HepG2 (cell line): ENCODE measurements around the gene WBP1. TPM values are rescaled to one million over a fixed set of nuclear protein-coding genes. Genes with fewer than 3 reads are reported as not detected.

ENCODE experiments used
- AGO2 ChIP-seq: fragments of 200-400 bp; formaldehyde crosslinking; optimal IDR thresholded peaks from 2 replicates; pipeline ENCODE3; 2017; ENCODE audit warnings: mild to moderate bottlenecking, low read depth, low read length, moderate library complexity
- CREB1 ChIP-seq, 2 experiments: fragments of 450-650 bp in 1 of 2; IDR thresholded peaks; 2 replicates each; pipeline ENCODE4 v1.6.1; 2016 to 2017; ENCODE audit warnings: control low read depth in 1 of 2, mild to moderate bottlenecking in 1 of 2, missing compliant biosample characterization in 1 of 2, missing genetic modification characterization in 1 of 2
- HNRNPUL1 ChIP-seq: fragments of 200-400 bp; formaldehyde crosslinking; IDR thresholded peaks from 2 replicates; pipeline ENCODE4 v1.6.1; 2017; ENCODE audit warnings: low read depth, mild to moderate bottlenecking, low read length, moderate library complexity
- KDM4B ChIP-seq: sonication (generic); formaldehyde crosslinking; IDR thresholded peaks from 2 replicates; pipeline ENCODE4 v1.4.0; 2020; ENCODE audit warnings: missing genetic modification reagents
- LRRFIP1 ChIP-seq: sonication (generic); formaldehyde crosslinking; conservative IDR thresholded peaks from 2 replicates; pipeline ENCODE4 v1.4.0; 2020; ENCODE audit warnings: missing genetic modification reagents
- MEIS2 ChIP-seq: sonication (generic); formaldehyde crosslinking; IDR thresholded peaks from 2 replicates; pipeline ENCODE4 v1.9.0; 2021; ENCODE audit warnings: mild to moderate bottlenecking, missing genetic modification reagents
- MNT ChIP-seq: fragments of 450-650 bp; IDR thresholded peaks from 2 replicates; pipeline ENCODE4 v1.6.1; 2016
- MXD4 ChIP-seq: IDR thresholded peaks from 2 replicates; pipeline ENCODE4 v1.6.1; 2016; ENCODE audit warnings: mild to moderate bottlenecking, missing biosample characterization, missing genetic modification reagents
- PLRG1 ChIP-seq: fragments of 450-650 bp; conservative IDR thresholded peaks from 2 replicates; pipeline ENCODE4 v1.6.1; 2016
- POLR2A ChIP-seq, 2 experiments: IDR thresholded peaks; 2 replicates each; pipeline ENCODE4 v1.6.1; 2011; ENCODE audit warnings: low read depth in 2 of 2, low read length in 2 of 2, mild to moderate bottlenecking in 1 of 2, moderate library complexity in 1 of 2; ENCODE audit not compliant: insufficient read depth in 1 of 2
- POLR2AphosphoS5 ChIP-seq: IDR thresholded peaks from 2 replicates; pipeline ENCODE4 v1.6.1; 2012; ENCODE audit warnings: low read depth, low read length
- RAD51 ChIP-seq: fragments of 450-650 bp; IDR thresholded peaks from 2 replicates; pipeline ENCODE4 v1.6.1; 2016; ENCODE audit warnings: borderline replicate concordance
- RBM22 ChIP-seq: fragments of 200-400 bp; formaldehyde crosslinking; optimal IDR thresholded peaks from 2 replicates; pipeline ENCODE3; 2017; ENCODE audit warnings: mild to moderate bottlenecking, low read length, moderate library complexity
- STAG1 ChIP-seq: sonication (generic); formaldehyde crosslinking; IDR thresholded peaks from 2 replicates; pipeline ENCODE4 v1.4.0; 2020; ENCODE audit warnings: missing genetic modification reagents
- SUZ12 ChIP-seq: fragments of 150-350 bp; IDR thresholded peaks from 2 replicates; pipeline ENCODE4 v1.6.1; 2014; ENCODE audit warnings: low read depth, low read length
- ZC3H4 ChIP-seq: sonication (generic); formaldehyde crosslinking; IDR thresholded peaks from 2 replicates; pipeline ENCODE4 v1.4.0; 2020; ENCODE audit warnings: missing genetic modification reagents, borderline replicate concordance
- ZNF143 ChIP-seq: sonication (generic); formaldehyde crosslinking; IDR thresholded peaks from 2 replicates; pipeline ENCODE4 v1.4.0; 2020; ENCODE audit warnings: missing genetic modification reagents
- ZNF343 ChIP-seq: sonication (generic); formaldehyde crosslinking; IDR thresholded peaks from 2 replicates; pipeline ENCODE4 v1.4.0; 2020; ENCODE audit warnings: mild to moderate bottlenecking, missing genetic modification reagents
- ZNF629 ChIP-seq: sonication (generic); formaldehyde crosslinking; conservative IDR thresholded peaks from 2 replicates; pipeline ENCODE4 v1.5.0; 2020; ENCODE audit warnings: missing genetic modification reagents
- ZNF672 ChIP-seq: sonication (generic); formaldehyde crosslinking; IDR thresholded peaks from 2 replicates; pipeline ENCODE4 v1.8.1; 2022; ENCODE audit warnings: missing genetic modification reagents
- ZNF788 ChIP-seq: sonication (generic); formaldehyde crosslinking; IDR thresholded peaks from 2 replicates; pipeline ENCODE4 v1.5.0; 2020; ENCODE audit warnings: mild to moderate bottlenecking, missing genetic modification reagents, borderline replicate concordance
- ZNF839 ChIP-seq: sonication (generic); formaldehyde crosslinking; IDR thresholded peaks from 2 replicates; pipeline ENCODE4 v1.4.0; 2020; ENCODE audit warnings: missing genetic modification reagents, mild to moderate bottlenecking, borderline replicate concordance
- ZNF878 ChIP-seq: sonication (generic); formaldehyde crosslinking; IDR thresholded peaks from 2 replicates; pipeline ENCODE4 v1.8.1; 2023; ENCODE audit warnings: mild to moderate bottlenecking, missing genetic modification reagents, moderate library complexity
- ZNF883 ChIP-seq: sonication (generic); formaldehyde crosslinking; IDR thresholded peaks from 2 replicates; pipeline ENCODE4 v1.5.1; 2020; ENCODE audit warnings: mild to moderate bottlenecking, missing genetic modification reagents; ENCODE audit errors: not compliant biosample characterization
- ZSCAN12 ChIP-seq: sonication (generic); formaldehyde crosslinking; IDR thresholded peaks from 2 replicates; pipeline ENCODE4 v1.9.0; 2021; ENCODE audit warnings: mild to moderate bottlenecking, missing genetic modification reagents
- polyA plus RNA-seq, 8 experiments: library from polyadenylated mRNA; depleted of rRNA in 3 of 8; stranded (reverse) in 7 of 8; unstranded in 1 of 8; fragments of >200 nt; fragmentation: Illumina TruSeq in 4 of 8; extraction: Trizol in 4 of 8; gene quantifications; 2 replicates each; pipeline versions ENCODE4 v1.2.1 to v1.2.3, GENCODE V29; 2011 to 2016; ENCODE audit warnings: low read depth in 4 of 8, missing spikeins in 1 of 8, mixed read lengths in 1 of 8; ENCODE audit not compliant: insufficient read depth in 1 of 8
- total RNA-seq, 5 experiments: library from RNA; depleted of rRNA; stranded (reverse); fragments of >200 nt; fragmentation: Illumina TruSeq; extraction: Trizol; gene quantifications; 2 replicates each; pipeline ENCODE4 v1.2.3, GENCODE V29; 2016; ENCODE audit warnings: low read depth in 1 of 5
- TF ChIP-seq, protein P1 (sequence below): sonication (generic); formaldehyde crosslinking; IDR thresholded peaks from 2 replicates; pipeline ENCODE4 v1.5.0; 2020; ENCODE audit warnings: mild to moderate bottlenecking, missing genetic modification reagents, moderate library complexity
- TF ChIP-seq, protein P2 (sequence below): sonication (generic); formaldehyde crosslinking; IDR thresholded peaks from 2 replicates; pipeline ENCODE4 v1.8.0; 2022; ENCODE audit warnings: missing genetic modification reagents, low read depth, mild to moderate bottlenecking, borderline replicate concordance
- TF ChIP-seq, protein P3 (sequence below): sonication (generic); formaldehyde crosslinking; IDR thresholded peaks from 2 replicates; pipeline ENCODE4 v1.8.0; 2022; ENCODE audit warnings: mild to moderate bottlenecking, missing genetic modification reagents, moderate library complexity

The WBP1 gene
- total and polyA plus RNA-seq, 2 of the 13 experiments (the other 11 are each of a cell fraction or from before 2014, with no cell fraction given), result 38.8 to 85.7 TPM

DNA sequence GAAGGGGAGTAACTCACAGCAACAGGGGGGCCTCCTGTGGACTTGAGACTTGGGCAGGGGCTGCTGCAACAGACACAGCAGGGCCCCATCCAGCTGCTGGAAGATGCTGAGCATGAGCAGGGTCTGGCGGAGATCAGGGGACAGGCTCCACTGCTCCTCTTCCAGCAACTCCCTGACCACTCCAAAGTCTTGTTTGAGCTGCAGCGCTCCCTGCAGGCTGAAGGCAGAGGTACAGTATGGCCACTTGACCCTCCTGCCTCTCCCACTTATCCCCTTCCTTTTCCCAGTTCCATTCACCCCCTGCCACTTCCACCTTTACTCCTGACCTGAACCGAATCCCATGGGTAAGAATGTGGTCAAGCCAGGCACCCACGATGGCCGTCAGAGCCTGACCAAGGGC is 16.7 kb downstream of the WBP1 start (continued):
- TF ChIP-seq ZC3H4, result no peak
- TF ChIP-seq ZNF629 (CRISPR knock-in tag), result no peak
- TF ChIP-seq POLR2AphosphoS5, result no peak
- no peak for TF ChIP-seq ZNF672 (CRISPR knock-in tag)
- no peak for TF ChIP-seq RAD51
- TF ChIP-seq ZNF883 (CRISPR knock-in tag), result no peak
- TF ChIP-seq, protein P1, sequence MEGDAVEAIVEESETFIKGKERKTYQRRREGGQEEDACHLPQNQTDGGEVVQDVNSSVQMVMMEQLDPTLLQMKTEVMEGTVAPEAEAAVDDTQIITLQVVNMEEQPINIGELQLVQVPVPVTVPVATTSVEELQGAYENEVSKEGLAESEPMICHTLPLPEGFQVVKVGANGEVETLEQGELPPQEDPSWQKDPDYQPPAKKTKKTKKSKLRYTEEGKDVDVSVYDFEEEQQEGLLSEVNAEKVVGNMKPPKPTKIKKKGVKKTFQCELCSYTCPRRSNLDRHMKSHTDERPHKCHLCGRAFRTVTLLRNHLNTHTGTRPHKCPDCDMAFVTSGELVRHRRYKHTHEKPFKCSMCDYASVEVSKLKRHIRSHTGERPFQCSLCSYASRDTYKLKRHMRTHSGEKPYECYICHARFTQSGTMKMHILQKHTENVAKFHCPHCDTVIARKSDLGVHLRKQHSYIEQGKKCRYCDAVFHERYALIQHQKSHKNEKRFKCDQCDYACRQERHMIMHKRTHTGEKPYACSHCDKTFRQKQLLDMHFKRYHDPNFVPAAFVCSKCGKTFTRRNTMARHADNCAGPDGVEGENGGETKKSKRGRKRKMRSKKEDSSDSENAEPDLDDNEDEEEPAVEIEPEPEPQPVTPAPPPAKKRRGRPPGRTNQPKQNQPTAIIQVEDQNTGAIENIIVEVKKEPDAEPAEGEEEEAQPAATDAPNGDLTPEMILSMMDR (CRISPR knock-in tag), result peak; percentile 61
- TF ChIP-seq SUZ12, result no peak
- TF ChIP-seq, protein P2, sequence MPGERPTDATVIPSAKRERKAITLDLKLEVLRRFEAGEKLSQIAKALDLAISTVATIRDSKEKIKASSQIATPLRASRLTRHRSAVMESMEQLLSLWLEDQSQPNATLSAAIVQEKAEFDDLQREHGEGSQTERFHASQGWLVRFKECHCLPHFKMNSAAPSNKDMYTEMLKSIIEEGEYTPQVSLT (CRISPR knock-in tag), result no peak
- TF ChIP-seq CREB1 (IDR thresholded peaks at IDR 0.05), result no peak
- TF ChIP-seq CREB1 (CRISPR knock-in tag; IDR thresholded peaks at IDR 0.05), result no peak
- TF ChIP-seq KDM4B (CRISPR knock-in tag), result no peak
- no peak for TF ChIP-seq PLRG1
- TF ChIP-seq STAG1 (CRISPR knock-in tag), result peak; percentile 40
- peak; percentile 49 for TF ChIP-seq AGO2
- no peak for TF ChIP-seq ZSCAN12 (CRISPR knock-in tag)
- no peak for TF ChIP-seq MEIS2
- TF ChIP-seq POLR2A (IDR thresholded peaks at IDR 0.05; ENCODE audit: insufficient read depth in 1 of 2, low read depth in 2 of 2, low read length in 2 of 2), result no peak
- TF ChIP-seq, protein P3, sequence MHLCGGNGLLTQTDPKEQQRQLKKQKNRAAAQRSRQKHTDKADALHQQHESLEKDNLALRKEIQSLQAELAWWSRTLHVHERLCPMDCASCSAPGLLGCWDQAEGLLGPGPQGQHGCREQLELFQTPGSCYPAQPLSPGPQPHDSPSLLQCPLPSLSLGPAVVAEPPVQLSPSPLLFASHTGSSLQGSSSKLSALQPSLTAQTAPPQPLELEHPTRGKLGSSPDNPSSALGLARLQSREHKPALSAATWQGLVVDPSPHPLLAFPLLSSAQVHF, result no peak
- no peak for TF ChIP-seq ZNF143 (CRISPR knock-in tag)
- no peak for TF ChIP-seq MXD4
- no peak for TF ChIP-seq RBM22
- TF ChIP-seq HNRNPUL1, result no peak
- TF ChIP-seq ZNF788 (CRISPR knock-in tag), result no peak
- TF ChIP-seq ZNF839 (CRISPR knock-in tag), result no peak
- TF ChIP-seq LRRFIP1 (CRISPR knock-in tag), result no peak
- no peak for TF ChIP-seq ZNF343 (CRISPR knock-in tag)
- no peak for TF ChIP-seq MNT
- no peak for TF ChIP-seq ZNF878 (CRISPR knock-in tag)
